IMR-90 (cell line): ENCODE data around the gene EIF6. TPM values are rescaled to one million over a fixed set of nuclear protein-coding genes. Genes with fewer than 3 reads are reported as not detected.

Experiments
- ATAC-seq: fragments of 200-7000 bp; cut with Tn5 transposase; 2 replicates; pipeline ENCODE4 v1.9.1; 2020; ENCODE audit warnings: low read depth, mild to moderate bottlenecking, moderate library complexity
- BruUV-seq: library from RNA; stranded (reverse); fragments of 400-500 nt; replicated peaks from 2 replicates; lab custom pipeline; 2021; lab: Mats Ljungman, UMichigan
- CTCF ChIA-PET: fragments of 300-600 bp; formaldehyde crosslinking; extraction: SDS; loops from one replicate; lab custom pipeline; 2021; ENCODE audit warnings: antibody characterized with exemption; lab: Yijun Ruan, JAX
- POLR2A ChIA-PET: fragments of 300-600 bp; sonication (Branson Sonifier 250); formaldehyde crosslinking; loops from one replicate; lab custom pipeline; 2022; ENCODE audit warnings: antibody characterized with exemption; ENCODE audit not compliant: unreplicated experiment; lab: Charles Lee
- DNase-seq: peaks from one replicate; pipeline ENCODE4 v3.0.0; 2013
- H2AFZ ChIP-seq: replicated peaks from 2 replicates; pipeline ENCODE3; 2013; ENCODE audit warnings: low read length, mild to moderate bottlenecking; ENCODE audit not compliant: poor library complexity
- H2AK5ac ChIP-seq: 2 replicates; pipeline ENCODE4 v1.6.1; 2013; ENCODE audit warnings: low read depth, low read length, inconsistent platforms
- H2AK9ac ChIP-seq: replicated peaks from 2 replicates; pipeline ENCODE3; 2013; ENCODE audit warnings: mild to moderate bottlenecking, low read depth, low read length, moderate library complexity; ENCODE audit not compliant: poor library complexity
- H2BK120ac ChIP-seq: 2 replicates; pipeline ENCODE4 v1.6.1; 2013; ENCODE audit warnings: low read depth, low read length, inconsistent platforms
- H2BK15ac ChIP-seq: 3 replicates; pipeline ENCODE4 v1.6.1; 2013; ENCODE audit warnings: low read depth, low read length, inconsistent platforms
- H2BK20ac ChIP-seq: 2 replicates; pipeline ENCODE4 v1.6.1; 2013; ENCODE audit warnings: low read depth, mild to moderate bottlenecking, inconsistent platforms, low read length, moderate library complexity
- H2BK5ac ChIP-seq: 2 replicates; pipeline ENCODE4 v1.6.1; 2013; ENCODE audit warnings: mild to moderate bottlenecking, low read depth, low read length, inconsistent platforms; ENCODE audit not compliant: poor library complexity, severe bottlenecking
- H3K14ac ChIP-seq: replicated peaks from 2 replicates; pipeline ENCODE4 v1.6.1; 2013; ENCODE audit warnings: low read depth, low read length, inconsistent platforms
- H3K18ac ChIP-seq: 2 replicates; pipeline ENCODE4 v1.6.1; 2013; ENCODE audit warnings: low read depth, low read length, control low read depth
- H3K23ac ChIP-seq: 2 replicates; pipeline ENCODE4 v1.6.1; 2013; ENCODE audit warnings: low read depth, low read length, inconsistent platforms
- H3K27ac ChIP-seq: 2 replicates; pipeline ENCODE4 v1.5.1; 2013; ENCODE audit warnings: mild to moderate bottlenecking, control low read depth, low read length; ENCODE audit not compliant: insufficient read depth
- H3K27me3 ChIP-seq: 2 replicates; pipeline ENCODE4 v1.6.1; 2013; ENCODE audit warnings: low read length; ENCODE audit not compliant: control insufficient read depth, insufficient read depth
- H3K36me3 ChIP-seq: 2 replicates; pipeline ENCODE4 v1.6.1; 2013; ENCODE audit warnings: low read length, mixed read lengths; ENCODE audit not compliant: control insufficient read depth, insufficient read depth
- H3K4ac ChIP-seq: 2 replicates; pipeline ENCODE4 v1.6.1; 2013; ENCODE audit warnings: low read depth, low read length, inconsistent platforms
- H3K4me1 ChIP-seq: 2 replicates; pipeline ENCODE4 v1.6.1; 2013; ENCODE audit warnings: low read length, mixed read lengths; ENCODE audit not compliant: control insufficient read depth, insufficient read depth
- H3K4me2 ChIP-seq: 2 replicates; pipeline ENCODE4 v1.6.1; 2013; ENCODE audit warnings: low read depth, mild to moderate bottlenecking, control low read depth, low read length, moderate library complexity
- H3K4me3 ChIP-seq: 2 replicates; pipeline ENCODE4 v1.5.1; 2013; ENCODE audit warnings: low read depth, mild to moderate bottlenecking, control low read depth, low read length, moderate library complexity; ENCODE audit not compliant: insufficient read depth
- H3K56ac ChIP-seq: 2 replicates; pipeline ENCODE4 v1.6.1; 2013; ENCODE audit warnings: low read length, inconsistent platforms; ENCODE audit not compliant: insufficient read depth; ENCODE audit errors: extremely low read depth
- H3K79me1 ChIP-seq, 2 experiments: 2 replicates each; pipeline ENCODE4 v1.6.1; 2013; ENCODE audit warnings: low read length in 2 of 2, inconsistent platforms in 1 of 2, low read depth in 1 of 2
- H3K9ac ChIP-seq: 2 replicates; pipeline ENCODE4 v1.6.1; 2013; ENCODE audit warnings: low read depth, low read length, control low read depth
- H3K9me1 ChIP-seq: 2 replicates; pipeline ENCODE4 v1.6.1; 2013; ENCODE audit warnings: low read length, inconsistent platforms; ENCODE audit not compliant: insufficient read depth
- H3K9me3 ChIP-seq: 2 replicates; pipeline ENCODE4 v1.6.1; 2013; ENCODE audit warnings: low read length; ENCODE audit not compliant: control insufficient read depth, insufficient read depth
- H4K20me1 ChIP-seq: 2 replicates; pipeline ENCODE4 v1.6.1; 2013; ENCODE audit warnings: low read length, inconsistent platforms; ENCODE audit not compliant: insufficient read depth
- H4K5ac ChIP-seq: 2 replicates; pipeline ENCODE4 v1.6.1; 2013; ENCODE audit warnings: mild to moderate bottlenecking, low read depth, low read length, control low read depth
- H4K8ac ChIP-seq, 2 experiments: 2 replicates each; pipeline ENCODE4 v1.6.1; 2013; ENCODE audit warnings: low read depth in 2 of 2, low read length in 2 of 2, control low read depth in 1 of 2, inconsistent platforms in 1 of 2
- H4K91ac ChIP-seq: 2 replicates; pipeline ENCODE4 v1.6.1; 2013; ENCODE audit warnings: low read depth, low read length, inconsistent platforms; ENCODE audit not compliant: insufficient read depth
- CHD1 ChIP-seq: IDR thresholded peaks from 2 replicates; pipeline ENCODE4 v1.6.1; 2012; ENCODE audit warnings: low read depth, low read length, improper control_type of control experiment
- CTCF ChIP-seq: conservative IDR thresholded peaks from 2 replicates; pipeline ENCODE4 v1.5.1; 2012; ENCODE audit warnings: mild to moderate bottlenecking, low read depth, low read length, improper control_type of control experiment
- NFE2L2 ChIP-seq: fragments of 150-350 bp; IDR thresholded peaks from 2 replicates; pipeline ENCODE4 v1.6.1; 2016; ENCODE audit warnings: low read depth, mild to moderate bottlenecking, low read length
- POLR2A ChIP-seq: IDR thresholded peaks from 2 replicates; pipeline ENCODE4 v1.6.1; 2012; ENCODE audit warnings: mild to moderate bottlenecking, low read depth, low read length
- USF2 ChIP-seq: fragments of 150-350 bp; IDR thresholded peaks from 2 replicates; pipeline ENCODE4 v1.6.1; 2017; ENCODE audit warnings: mild to moderate bottlenecking, antibody characterized with exemption, low read length, low read depth
- WGBS, 2 experiments: methylation state at CpG; one replicate each; pipeline versions ENCODE4 v1.1.5 to v1.1.7; 2013; ENCODE audit warnings: missing lambda C conversion rate in 2 of 2; ENCODE audit not compliant: insufficient read length in 1 of 2; ENCODE audit errors: extremely low coverage in 2 of 2; 5-methylcytosine and 5-hydroxymethylcytosine counted together
- dilution Hi-C: fragments of 300-500 bp; cut with HindIII; formaldehyde crosslinking; loops from one replicate; pipeline ENCODE4 v1.14.3; 2018; ENCODE audit warnings: low sequenced_read_pairs; ENCODE audit not compliant: unreplicated experiment
- in situ Hi-C: fragments of 300-500 bp; cut with MboI; formaldehyde crosslinking; loops from 3 replicates; pipeline ENCODE4 v1.14.3; 2019; ENCODE audit warnings: low sequenced_read_pairs, inconsistent platforms, mixed read lengths
- intact Hi-C: fragments of 100-400 bp; cut with micrococcal nuclease; formaldehyde crosslinking; loops from 2 replicates; pipeline ENCODE4 v1.10.0; 2022
- polyA plus RNA-seq, 3 experiments: library from polyadenylated mRNA; depleted of rRNA; stranded (reverse); fragments of >200 nt; gene quantifications; 2 replicates each; pipeline ENCODE4 v1.2.3, GENCODE V29; 2012; ENCODE audit warnings: low replicate concordance in 1 of 3
- total RNA-seq: library from RNA; depleted of rRNA; stranded (reverse); fragments of >200 nt; gene quantifications from 2 replicates; pipeline ENCODE4 v1.2.3, GENCODE V29; 2012

The EIF6 gene
- total and polyA plus RNA-seq, 2 of the 4 experiments (the other 2 are of a cell fraction): 215 to 227 TPM

GRCh38 chr20:35317416-35318210, 33.0 kb upstream of the EIF6 start:
- peaks cover 43% of the 10 kb centered on the region for H3K4me1 ChIP-seq
- peak overlapping the region; percentile 90 for H3K4ac ChIP-seq
- peak overlapping the region; percentile 96 for H2AK5ac ChIP-seq
- peak overlapping the region; percentile 97 for H2BK120ac ChIP-seq
- in situ Hi-C loops (no loop called here), intact Hi-C loops (no loop called here), dilution Hi-C loops (no loop called here)
- H4K8ac ChIP-seq: peak overlapping the region; percentile 60 to 90
- H3K4me2 ChIP-seq: no peak overlapping the region
- H2AK9ac ChIP-seq: peak overlapping the region; percentile 15
- H4K5ac ChIP-seq: peak overlapping the region; percentile 88
- H3K14ac ChIP-seq: peak overlapping the region; percentile 91
- no peaks in the 10 kb centered on the region for H3K27me3 ChIP-seq
- no peak overlapping the region for H2AFZ ChIP-seq
- peak overlapping the region; percentile 89 for H3K18ac ChIP-seq
- WGBS, 2 experiments: 67% methylated on average over 1 of the region's 5 CpGs; no CpG with 5 or more reads in 1 of the 2 experiments
- H2BK20ac ChIP-seq: peak overlapping the region; percentile 94
- CTCF ChIA-PET: interaction anchor here (0.7 to 1.9 kb wide), 2 partner anchors 11 to 14 kb away, joined by 3 to 6 read pairs; no protein-coding TSS in a partner anchor
- no TSS peak for BruUV-seq
- peak overlapping the region; percentile 89 for H3K27ac ChIP-seq
- H3K79me1 ChIP-seq: peaks cover 0 to 52% of the 10 kb centered on the region in 2 experiments; a peak in 2 of 4 replicates
- peak overlapping the region; percentile 95 for H4K91ac ChIP-seq
- no peaks in the 10 kb centered on the region for H4K20me1 ChIP-seq
- H3K36me3 ChIP-seq: no peaks in the 10 kb centered on the region
- H3K9ac ChIP-seq: no peak overlapping the region
- H3K56ac ChIP-seq: peak overlapping the region; percentile 59; the same call in 1 of the 2 replicates
- TF ChIP-seq CHD1 (no peak), CTCF (no peak), USF2 (no peak), POLR2A (no peak), NFE2L2 (no peak)
- peaks cover 45% of the 10 kb centered on the region for H3K9me1 ChIP-seq
- DNase-seq: peak; percentile 18
- ATAC-seq: no peak
- no peaks in the 10 kb centered on the region for H3K9me3 ChIP-seq
- no peak overlapping the region for H3K4me3 ChIP-seq
- peak overlapping the region; percentile 97 for H2BK5ac ChIP-seq
- H3K23ac ChIP-seq: peak overlapping the region; percentile 80
- POLR2A ChIA-PET: no interaction called here
- peak overlapping the region; percentile 81 for H2BK15ac ChIP-seq
